ENCODE data around the gene STK35. TPM values are rescaled to one million over a fixed set of nuclear protein-coding genes. Genes with fewer than 3 reads are reported as not detected.

STK35 gene
- total RNA-seq, 4 donors from 2014 or later = 15.6 to 20.3 (median 17.9) TPM

- no peak for DNase-seq
- Histone ChIP-seq H3K27me3 (no peaks in the 10 kb centered on the region), H3K27ac (no peak overlapping the region), H3K4me1 (peaks cover 7 to 25% of the 10 kb centered on the region in 2 donors), H3K9me3 (no peaks in the 10 kb centered on the region), H3K36me3 (peaks cover 0 to 8% of the 10 kb centered on the region in 2 donors), H3K4me3 (replicated peaks in 1 of 3) (no peak overlapping the region)
- WGBS, 2 donors = 90 to 94% methylated on average over 6 to 9 of the region's 10 CpGs
- intact Hi-C loops (cut with DNase I) = no loop called here
- no peak for TF ChIP-seq POLR2A (IDR thresholded peaks at IDR 0.05)
These were observed 40.3 kb downstream of the STK35 start for GRCh38 chr20:2141600-2142575.

- intact Hi-C loops (cut with DNase I) = no loop called here
- no peak for DNase-seq
- TF ChIP-seq CTCF (IDR thresholded peaks at IDR 0.05) (no peak), POLR2A (IDR thresholded peaks at IDR 0.05) (no peak)
- Histone ChIP-seq H3K4me3 (replicated peaks in 1 of 3) (no peak overlapping the region), H3K27me3 (no peaks in the 10 kb centered on the region), H3K27ac (no peak overlapping the region), H3K9me3 (no peaks in the 10 kb centered on the region), H3K36me3 (peaks cover 0 to 8% of the 10 kb centered on the region in 2 donors), H3K4me1 (peaks cover 7 to 25% of the 10 kb centered on the region in 2 donors)
- WGBS, 2 donors = 89 to 97% methylated on average over 6 of the region's 6 CpGs
These were observed 41.0 kb downstream of the STK35 start for GRCh38 chr20:2142649-2143048.

DNA sequence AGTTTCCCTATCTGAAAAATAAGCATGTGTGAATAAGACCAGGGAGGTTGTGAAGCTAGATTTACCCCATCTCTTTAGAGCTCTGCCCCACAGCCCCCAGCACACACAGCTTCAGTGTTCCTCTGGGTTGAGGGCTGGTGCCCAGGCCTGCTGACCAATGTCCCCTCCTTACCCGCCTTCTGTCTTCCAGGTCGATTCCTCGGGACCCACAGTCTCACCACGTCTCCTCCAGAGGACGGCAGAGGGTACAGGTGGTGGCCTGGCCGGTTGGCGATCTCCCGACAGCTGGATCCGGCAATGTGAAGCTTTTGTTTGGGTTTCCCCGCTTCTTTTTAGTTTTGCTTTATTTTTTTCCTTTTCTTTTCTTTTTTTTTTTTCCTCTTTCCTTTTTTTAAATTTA is 42.0 kb downstream of the STK35 start:
- TF ChIP-seq POLR2A (IDR thresholded peaks at IDR 0.05) (no peak), CTCF (IDR thresholded peaks at IDR 0.05) (no peak)
- WGBS, 2 donors = 94 to 97% methylated on average over 10 of the region's 10 CpGs
- intact Hi-C loops (cut with DNase I) = no loop called here
- no peak overlapping the region for H3K4me3 ChIP-seq (replicated peaks in 1 of 3)
- no peaks in the 10 kb centered on the region for H3K9me3 ChIP-seq
- no peaks in the 10 kb centered on the region for H3K27me3 ChIP-seq
- H3K27ac ChIP-seq = no peak overlapping the region
- no peak for DNase-seq
- H3K36me3 ChIP-seq = peaks cover 6 to 8% of the 10 kb centered on the region in 2 donors
- H3K4me1 ChIP-seq = peaks cover 7 to 25% of the 10 kb centered on the region in 2 donors

GRCh38 chr20:2144850-2145249 is 43.2 kb downstream of the STK35 start:
- Histone ChIP-seq H3K9me3 (no peaks in the 10 kb centered on the region), H3K4me1 (peaks cover 7 to 21% of the 10 kb centered on the region in 2 donors), H3K4me3 (replicated peaks in 1 of 3) (no peak overlapping the region), H3K36me3 (peaks cover 6 to 8% of the 10 kb centered on the region in 2 donors), H3K27me3 (no peaks in the 10 kb centered on the region), H3K27ac (no peak overlapping the region)
- DNase-seq = no peak
- TF ChIP-seq POLR2A (IDR thresholded peaks at IDR 0.05) = no peak
- intact Hi-C loops (cut with DNase I) = no loop called here
- WGBS, 2 donors = 93 to 94% methylated on average over 11 of the region's 11 CpGs

DNA sequence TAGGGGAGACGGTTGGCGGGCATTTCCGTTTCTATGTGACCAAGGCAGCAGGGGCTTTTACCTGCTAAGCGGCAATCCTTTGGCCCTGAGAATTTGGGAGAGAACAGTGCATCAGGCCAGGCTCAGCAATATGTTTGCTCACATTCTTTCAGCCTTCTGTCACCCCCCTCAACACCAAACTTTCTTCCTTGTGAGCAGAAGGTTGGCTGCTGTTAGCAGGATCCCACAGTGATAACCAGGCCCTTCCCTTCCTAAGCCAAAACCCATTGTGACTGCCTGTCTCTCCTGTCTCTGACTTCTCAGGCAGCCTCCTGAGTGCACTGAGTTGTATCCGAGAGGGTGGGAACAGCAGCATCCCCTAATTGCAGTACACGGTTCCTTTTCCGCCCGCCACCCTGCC is 43.7 kb downstream of the STK35 start:
- Histone ChIP-seq H3K4me3 (replicated peaks in 1 of 3) (no peak overlapping the region), H3K4me1 (peaks cover 7 to 16% of the 10 kb centered on the region in 2 donors), H3K9me3 (no peaks in the 10 kb centered on the region), H3K36me3 (peaks cover 6 to 8% of the 10 kb centered on the region in 2 donors), H3K27ac (no peak overlapping the region), H3K27me3 (no peaks in the 10 kb centered on the region)
- DNase-seq = no peak
- intact Hi-C loops (cut with DNase I) = no loop called here
- 95 to 97% methylated on average over 8 of the region's 8 CpGs for WGBS, 2 donors
- TF ChIP-seq CTCF (IDR thresholded peaks at IDR 0.05) = no peak
- TF ChIP-seq POLR2A (IDR thresholded peaks at IDR 0.05) = no peak
